Hippocampal formation (tissue), 2 donors: ENCODE data around the gene HJV.
A peak's percentile ranks its signal among the peaks of the same experiment; 100 is the strongest.

ENCODE experiments used
- DNase-seq, 2 donors: peaks; one replicate each; lab custom pipeline; 2025; lab: John Stamatoyannopoulos, UW

Gene HJV

DNA sequence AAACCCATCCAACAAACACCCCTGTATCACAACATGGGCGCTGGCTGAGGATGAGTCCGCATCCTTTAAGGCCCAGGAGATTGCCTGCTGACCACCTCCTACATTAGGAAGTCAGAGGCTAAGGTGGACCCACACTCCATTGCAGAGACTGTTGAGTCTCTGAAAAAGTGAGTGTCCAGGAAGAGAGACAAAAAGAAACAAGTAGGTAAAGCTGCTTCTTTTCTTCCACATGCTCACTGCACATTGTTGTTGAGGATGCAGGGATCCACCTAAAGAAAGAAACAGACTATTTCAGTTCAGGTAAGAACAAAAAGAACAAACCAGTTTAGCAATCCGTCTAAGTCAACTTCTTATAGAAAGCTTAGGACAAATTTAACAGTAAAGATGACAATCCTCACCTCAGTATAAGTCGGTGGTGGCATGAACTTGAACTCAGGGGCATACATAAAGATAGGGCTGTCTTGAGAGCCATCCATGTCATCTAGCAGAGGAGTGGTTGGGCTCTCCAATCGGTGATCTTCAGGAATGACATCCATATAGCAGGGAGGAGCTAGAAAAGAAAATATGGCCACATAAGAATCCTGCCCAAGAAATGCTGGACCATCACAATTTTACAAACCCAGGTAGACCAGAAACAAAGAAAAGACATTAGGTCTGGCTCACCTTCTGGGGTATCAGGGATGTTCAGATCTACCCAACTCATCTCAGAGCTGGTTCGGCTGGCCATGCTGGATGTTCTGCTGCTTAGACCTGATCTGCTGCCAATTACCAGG lies 27.7 kb downstream of the HJV start:
- no peak for DNase-seq

DNA sequence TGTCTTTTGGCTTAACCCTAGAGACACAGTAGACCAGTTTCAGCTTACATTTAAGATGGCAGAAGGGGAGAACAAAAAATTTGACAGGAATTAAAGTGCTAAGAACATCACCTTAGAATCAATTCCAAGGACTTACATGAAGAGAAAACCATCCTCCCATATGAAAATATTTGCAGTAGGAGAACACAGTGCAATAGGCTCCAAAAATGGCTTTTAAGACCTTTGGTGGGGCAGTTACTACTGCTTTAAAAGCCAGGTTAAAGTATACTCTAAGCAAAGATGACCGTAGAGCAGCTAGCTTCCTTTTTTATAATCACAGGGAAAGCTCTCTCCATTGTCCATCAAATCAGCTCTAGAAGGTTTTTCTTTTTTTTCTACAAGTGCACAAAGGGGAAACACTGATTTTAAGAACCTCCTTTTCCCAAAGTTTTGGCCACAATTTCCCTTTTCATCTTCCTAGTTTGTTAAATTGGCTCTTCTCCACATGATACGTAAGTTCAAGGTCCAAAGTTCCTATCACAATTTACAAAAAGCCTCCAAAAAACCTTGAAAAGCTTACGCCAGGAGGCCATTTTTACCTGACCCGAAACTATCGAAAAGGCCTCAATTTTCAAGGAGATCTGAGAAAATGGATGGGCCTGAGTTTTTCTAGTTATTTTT lies 28.4 kb downstream of the HJV start:
- DNase-seq, result no peak

DNA sequence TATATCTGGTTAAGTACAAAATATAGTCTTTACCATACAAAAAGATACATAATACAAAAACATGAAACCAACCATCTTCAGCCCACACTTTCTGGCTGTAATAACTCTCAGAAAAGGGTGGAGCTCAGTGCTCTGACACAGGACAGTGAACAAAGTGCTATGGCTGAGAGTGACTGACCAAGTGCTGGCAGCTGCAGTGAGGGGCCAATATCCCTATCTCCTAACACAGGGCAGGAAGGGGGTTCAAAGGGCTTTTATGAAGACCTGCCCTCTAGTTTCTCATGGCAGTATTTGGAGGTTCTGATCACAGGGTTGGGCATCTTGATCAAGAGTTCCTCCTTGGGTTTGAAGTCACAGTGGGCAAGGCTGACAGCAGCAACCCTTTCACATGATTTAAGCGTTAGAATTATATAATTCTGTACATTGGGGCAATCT lies 29.0 kb downstream of the HJV start:
- no peak for DNase-seq

DNA sequence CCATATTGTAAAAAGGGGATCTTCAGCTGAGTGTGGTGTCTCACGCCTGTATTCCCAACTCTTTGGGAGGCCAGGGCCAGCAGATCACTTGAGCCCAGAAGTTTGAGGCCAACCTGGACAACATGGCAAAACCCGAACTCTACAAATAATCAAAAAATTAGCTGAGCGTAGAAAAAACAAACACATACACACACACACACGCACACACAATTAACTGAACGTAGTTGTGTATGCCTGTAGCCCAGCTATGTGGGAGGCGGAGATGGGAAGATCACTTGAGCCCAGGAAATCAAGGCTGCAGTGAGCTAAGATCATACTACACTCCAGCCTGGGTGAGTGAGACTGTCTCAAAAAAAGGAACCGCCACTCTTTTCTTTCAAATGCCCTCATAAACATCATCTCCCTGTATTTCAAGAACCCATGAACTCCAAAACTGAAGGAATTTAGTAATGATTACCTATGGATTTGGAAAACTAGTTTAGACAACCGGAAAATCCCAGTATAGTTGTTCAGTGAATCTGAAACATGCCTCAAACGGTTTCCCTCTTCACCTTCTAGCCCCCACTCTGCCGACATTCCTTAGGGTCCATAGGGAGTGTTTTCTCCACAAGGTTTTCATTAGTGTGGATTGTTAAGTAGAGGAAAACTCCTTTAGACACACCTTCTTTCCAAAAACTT lies 29.7 kb downstream of the HJV start:
- no peak for DNase-seq

DNA sequence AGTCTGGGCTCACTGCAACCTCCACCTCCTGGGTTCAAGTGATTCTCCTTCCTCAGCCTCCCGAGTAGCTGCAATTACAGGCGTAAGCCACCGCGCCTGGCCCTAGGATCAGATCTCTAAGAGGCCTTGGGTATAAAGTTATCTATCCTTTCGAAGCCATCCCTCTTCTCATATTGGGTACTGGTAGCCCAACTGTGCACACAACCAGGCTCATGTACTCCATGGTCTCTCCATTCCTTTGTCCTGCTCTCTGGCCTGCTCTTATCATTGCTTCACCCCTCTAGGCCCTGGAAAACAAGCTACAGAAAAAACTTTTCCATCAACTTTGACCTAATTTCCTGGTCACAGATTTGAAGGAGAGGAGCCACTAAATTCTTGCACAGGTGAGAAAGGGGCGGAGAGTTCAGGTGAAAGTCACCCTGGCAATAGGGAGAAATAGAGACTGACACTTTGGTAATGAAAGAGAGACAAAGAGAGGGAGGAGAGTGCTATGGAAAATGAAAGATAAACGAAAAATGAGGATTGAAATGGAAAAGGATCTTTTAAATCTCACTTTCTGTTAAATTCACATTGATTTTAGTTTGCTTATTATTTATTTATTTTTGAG lies 31.2 kb downstream of the HJV start:
- DNase-seq, result no peak

DNA sequence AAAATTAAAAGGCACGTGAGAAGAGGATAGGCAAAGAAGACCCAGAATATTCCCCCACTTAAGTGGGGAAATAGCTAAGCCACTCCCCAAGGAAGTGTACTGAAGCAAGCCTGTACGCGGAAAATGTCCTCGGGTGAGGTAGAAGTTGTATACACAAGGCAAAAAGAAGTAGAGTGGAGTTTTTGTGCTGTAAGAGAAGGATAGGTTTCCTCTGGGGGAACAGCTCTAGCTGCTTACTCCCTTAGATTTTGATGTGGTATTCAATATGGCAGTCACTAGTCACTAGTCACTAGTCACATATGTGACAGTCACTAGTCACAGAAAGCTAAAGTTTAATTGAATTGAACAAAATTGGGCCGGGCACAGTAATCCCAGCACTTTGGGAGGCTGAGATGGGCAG lies 32.8 kb downstream of the HJV start:
- DNase-seq, result no peak

DNA sequence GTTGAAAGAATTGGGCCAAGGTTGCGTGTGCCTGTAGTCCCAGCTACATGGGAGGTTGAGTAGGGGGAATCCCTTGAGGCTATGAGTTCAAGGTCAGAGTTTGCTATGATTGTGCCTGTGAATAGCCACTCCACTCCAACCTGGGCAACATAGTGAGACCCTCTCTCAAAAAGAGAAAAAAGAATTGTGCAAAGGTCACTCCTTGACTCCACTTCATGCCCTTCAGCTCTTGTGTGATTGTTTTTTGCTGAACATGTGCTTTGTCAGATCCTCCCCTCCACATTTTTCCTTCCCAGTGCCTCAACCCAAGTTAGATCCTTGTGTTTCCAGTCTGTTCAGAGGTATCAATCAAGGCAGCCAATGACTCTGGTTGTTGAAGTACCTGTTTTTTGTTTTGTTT lies 33.6 kb downstream of the HJV start:
- DNase-seq, result no peak

DNA sequence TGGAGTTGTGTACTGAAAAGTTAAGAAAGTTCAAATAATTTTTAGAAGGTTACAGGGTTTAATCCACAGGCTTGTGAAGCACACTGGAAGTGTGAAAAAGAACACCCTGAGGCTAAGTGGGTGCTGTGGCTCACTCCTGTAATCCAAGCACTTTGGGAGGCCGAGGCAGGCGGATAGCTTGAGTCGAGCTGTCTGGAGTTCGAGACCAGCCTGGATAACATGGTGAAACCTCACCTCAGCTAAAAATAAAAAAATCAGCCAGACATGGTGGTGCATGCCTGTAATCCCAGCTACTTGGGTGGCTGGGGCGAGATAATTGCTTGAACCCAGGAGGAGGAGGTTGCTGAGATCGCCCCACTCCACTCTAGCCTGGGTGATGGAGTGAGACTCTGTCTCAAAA lies 35.0 kb downstream of the HJV start:
- no peak for DNase-seq

DNA sequence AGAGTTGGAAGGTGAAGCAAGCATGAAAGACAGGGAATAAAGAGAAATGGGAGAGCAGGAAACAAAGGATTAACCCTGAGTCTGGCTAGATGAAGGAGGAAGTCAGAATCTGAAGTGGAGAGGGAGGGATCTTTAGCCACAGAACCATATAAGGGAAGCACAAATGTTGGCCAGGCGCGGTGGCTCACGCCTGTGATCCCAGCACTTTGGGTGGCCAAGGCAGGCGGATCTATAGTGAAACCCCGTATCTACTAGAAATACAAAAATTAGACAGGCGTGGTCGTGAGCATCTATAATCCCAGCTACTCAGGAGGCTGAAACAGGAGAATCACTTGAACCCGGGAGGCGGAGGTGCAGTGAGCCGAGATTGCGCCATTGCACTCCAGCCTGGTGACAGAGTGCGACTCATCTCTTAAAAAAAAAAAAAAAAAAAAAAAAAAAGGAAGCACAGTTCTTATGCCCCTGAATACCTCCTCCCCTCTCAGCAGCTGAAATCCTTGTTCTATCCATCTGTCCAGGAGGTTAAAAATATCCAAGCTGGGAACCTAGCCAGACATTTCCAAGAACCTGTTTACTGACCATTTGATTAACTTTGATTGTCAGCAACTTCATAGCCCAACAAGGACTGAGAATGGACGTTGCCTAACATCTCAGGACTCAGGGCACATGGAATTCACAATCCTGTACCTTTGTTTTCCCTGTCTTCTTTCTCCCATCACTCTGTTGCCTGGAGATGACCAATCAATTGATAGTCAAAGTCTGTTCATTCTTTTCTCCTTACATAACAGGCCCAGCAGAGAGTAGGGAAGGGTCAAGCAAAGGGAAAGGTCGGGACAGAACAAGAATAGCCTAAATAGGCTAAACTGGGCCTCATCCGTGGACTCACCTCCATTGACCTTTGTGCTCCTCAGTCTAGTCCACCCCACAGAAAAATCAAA lies 35.8 kb downstream of the HJV start:
- no peak for DNase-seq

DNA sequence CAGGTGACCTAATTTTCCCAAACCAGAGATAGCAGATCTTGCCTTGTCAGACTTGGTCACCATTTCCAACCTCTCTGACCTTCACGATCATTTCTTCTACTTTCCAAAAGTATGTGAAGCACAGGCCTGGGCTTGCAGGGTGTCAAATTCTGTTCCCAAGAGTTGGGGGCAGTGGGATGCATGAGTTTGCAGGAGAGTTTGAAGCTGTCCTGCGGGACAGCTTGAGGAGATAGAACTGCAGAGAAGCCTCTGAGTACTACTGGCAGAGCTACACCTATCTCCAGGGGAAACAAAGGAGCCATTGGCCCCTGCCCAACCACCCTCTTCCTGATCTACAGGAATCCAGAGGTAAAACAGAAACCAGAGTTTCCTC lies 36.4 kb downstream of the HJV start:
- DNase-seq, result no peak

DNA sequence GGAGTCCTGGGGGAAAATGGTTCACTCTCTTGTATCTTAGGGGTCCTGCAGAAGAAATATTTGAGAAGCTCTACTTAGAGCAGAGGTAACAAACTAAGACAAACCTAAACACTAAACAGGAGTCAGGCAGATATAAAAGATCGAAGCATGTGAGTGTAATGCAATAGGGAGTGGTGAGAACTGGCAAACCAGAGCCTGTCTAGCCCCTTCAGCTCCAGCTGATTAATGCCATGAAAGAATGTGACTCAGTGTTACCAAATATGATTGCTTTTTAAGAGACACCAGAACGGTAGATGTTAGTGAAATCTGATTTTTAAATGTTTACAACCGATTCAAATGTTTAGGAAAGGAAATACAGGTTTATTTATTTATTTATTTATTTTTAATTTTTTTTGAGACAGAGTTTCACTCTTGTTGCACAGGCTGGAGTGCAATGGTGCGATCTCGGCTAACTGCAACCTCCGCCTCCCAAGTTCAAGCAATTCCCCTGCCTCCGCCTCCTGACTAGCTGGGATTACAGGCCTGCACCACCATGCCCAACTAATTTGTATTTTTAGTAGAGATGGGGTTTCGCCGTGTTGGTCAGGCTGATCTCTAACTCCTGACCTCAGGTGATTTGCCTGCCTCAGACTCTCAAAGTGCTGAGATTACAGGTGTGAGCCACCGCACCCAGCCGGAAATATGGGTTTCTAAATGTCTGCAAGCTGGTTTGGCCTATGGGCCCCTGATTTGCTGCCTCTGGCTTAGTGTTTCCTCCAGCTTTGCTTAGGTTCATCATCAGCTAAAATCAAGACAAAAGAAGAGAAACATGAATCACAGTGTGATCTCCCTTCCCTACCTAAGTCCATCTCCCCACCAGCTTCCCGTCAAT lies 37.3 kb downstream of the HJV start:
- no peak for DNase-seq

DNA sequence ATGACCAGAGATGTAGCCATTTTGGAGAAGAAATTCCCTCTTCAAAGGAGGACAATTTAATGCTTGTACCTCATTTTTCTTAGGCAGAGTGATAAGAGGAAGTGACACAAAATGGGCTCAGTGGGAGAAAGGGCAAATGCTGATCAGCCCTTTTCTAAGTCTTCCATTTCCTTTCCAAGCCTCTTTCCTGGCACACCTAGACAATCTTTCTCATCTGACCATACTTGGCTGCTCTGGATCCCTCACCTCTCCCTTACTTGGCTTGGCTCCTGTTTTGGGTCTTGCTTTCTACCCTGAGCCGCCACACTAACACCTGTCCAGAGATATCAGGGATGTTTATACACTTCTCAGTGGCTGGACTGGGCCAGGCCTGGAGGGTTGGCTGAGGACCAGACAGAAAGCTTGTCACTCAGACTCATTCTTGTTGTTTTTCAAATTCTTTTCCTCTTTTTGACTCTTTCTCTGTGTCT lies 38.3 kb downstream of the HJV start:
- no peak for DNase-seq

DNA sequence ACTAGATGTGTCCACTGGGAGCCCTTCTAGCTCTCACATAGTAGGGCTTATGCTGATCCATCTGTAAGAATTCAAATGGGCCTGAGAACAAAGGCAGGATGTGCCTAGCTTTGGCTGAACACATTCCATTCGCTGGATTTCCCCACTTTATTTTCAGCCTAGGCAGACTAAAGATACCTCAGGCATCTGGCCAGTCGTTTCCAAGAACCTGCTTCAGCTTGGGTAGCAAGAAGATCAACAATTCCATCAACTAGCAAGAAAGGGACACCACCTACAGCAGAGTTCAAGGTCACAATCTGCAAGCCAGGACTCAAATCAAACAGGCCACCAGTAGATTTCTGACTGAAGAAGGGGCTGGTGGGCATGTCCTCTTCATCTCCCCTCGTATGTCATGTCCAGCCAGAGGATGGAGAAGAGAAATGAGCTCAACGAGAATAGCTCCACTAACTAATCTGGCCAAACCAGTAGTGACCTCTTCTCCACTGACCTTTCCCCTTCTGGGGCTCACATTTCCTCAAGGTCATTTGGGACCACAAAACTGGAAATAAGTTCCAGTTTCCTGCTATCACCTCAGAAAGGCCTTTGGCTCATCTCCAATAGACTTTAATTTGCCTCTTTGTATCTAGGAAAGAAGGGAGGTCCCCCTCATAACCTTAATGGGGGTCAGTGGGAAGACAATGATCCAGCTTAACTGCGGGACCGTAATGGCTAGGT lies 39.4 kb downstream of the HJV start:
- DNase-seq, result no peak

DNA sequence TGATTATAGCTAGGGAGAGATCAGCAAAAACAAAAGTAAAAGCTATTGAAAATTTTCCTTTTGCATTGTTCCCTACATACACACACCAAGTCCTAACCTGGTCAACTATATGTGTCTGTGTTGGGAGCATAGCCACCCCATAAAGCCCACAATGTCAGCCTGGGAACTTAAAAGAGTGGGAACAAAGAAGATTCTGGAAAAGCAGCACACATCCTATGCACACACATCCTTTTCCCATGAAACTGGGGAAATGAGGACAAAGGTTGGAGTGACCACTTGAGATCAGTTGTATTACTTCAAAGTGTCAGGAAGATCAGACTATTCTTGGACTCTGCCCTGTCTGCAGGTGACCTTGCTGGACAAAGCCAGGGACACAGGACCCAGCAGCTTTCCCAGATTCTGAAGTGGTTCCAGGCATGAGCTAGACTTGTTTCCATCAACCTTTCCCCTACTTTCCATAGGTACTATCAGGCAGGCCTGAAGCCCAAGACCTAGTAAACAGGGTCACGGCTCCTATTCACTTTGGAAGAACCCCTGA lies 41.0 kb downstream of the HJV start:
- no peak for DNase-seq

DNA sequence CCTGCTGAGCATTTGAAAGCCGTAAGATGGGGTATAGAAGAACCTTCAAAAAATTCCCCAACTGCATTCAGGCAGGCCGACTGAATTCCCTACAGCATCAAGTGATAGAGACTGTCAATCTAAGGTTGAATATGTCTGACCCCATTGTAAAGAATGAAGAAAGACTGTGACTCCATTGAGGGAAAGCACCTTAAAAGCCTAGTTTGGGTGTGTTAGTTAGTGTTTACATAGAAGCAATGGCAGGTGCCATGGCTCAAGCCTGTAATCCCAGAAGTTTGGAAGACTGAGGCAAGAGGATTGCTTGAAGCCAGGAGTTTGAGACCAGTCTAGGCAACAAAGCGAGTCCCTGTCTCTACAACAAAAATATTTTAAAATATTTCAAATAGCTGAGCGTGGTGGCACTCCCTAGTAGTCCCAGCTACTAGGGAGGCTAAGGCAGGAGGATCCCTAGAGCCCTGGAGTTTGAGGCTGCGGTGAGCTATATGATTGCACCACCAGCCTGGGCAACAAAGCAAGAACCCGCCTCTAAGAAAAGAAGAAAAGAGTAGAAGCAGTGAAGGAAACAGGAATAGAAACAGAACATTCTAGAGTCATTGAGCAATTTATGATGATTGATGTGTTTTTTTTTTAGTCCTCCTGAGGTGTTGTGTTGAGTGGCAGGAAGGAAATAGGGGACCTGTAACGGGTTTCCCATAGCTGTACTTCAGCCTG lies 41.6 kb downstream of the HJV start:
- no peak for DNase-seq

DNA sequence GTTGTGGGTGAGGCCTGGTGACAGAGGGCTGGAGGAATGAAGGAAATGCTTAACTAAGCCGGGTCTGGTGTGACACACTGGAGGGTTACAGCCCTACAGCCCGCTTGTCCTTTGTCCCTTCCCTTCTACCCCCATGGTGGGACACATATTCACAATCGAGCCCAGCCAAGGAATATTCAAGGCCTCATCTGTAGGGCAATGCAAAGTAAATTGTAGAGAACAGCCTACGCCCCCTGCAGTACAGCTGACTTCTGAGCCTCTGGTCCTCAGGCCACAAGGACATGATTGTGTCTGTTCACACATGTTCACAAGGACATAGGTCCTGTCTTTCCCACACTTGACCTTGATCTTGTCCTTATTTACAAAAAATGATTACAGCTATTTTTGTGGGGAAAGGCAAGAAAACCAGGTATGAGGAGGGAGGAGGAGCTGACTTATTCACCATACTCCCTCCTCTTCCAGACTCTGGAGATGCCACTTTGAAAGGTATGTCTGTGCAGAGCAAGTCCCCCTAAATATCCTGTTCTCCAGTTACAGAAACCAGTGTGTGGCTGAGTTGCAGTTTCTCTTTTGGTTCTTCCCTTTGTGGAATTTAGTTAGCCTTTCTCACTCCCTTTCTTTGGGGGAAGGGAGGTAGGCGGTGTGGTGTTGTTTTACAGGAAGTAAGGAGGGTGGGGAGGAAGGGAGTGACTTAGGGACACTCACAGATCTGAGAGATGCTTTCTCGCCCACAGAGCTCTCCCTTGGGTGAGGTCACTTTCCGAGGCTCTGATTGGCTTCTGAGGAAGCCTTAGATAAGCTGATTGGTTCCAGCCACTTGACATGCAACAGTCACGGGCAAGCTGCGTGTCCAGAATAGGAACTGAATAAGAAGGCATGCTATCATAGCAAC lies 42.4 kb downstream of the HJV start:
- peak; percentile 87 to 94 for DNase-seq

DNA sequence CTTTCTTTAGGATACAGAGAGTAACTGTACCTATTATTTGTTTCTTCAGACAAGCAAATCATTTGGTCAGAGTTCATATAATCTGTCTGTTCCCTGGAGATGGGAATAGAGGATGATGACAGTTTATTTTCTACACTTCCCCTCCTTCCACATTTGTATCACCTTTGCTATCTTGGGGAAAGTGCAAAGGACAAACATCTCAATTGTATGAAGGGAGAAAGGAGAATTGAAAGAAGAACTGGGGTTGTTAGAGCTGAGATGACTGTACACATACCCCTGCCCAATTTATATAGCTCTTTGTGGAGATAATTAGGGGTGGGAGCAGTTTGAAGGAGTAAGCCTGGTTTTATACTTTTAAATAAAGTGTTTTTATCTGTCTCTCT lies 43.1 kb downstream of the HJV start:
- no peak for DNase-seq
